ENCODE results near the gene S100A5. TPM values are rescaled to one million over a fixed set of nuclear protein-coding genes. Genes with fewer than 3 reads are reported as not detected.

The S100A5 gene
- total and polyA plus RNA-seq, 9 of the 15 experiments (the other 6 are each of a cell fraction or from before 2014, with no cell fraction given): 0.56 to 1.4 (median 0.64) TPM; not detected in 5

DNA sequence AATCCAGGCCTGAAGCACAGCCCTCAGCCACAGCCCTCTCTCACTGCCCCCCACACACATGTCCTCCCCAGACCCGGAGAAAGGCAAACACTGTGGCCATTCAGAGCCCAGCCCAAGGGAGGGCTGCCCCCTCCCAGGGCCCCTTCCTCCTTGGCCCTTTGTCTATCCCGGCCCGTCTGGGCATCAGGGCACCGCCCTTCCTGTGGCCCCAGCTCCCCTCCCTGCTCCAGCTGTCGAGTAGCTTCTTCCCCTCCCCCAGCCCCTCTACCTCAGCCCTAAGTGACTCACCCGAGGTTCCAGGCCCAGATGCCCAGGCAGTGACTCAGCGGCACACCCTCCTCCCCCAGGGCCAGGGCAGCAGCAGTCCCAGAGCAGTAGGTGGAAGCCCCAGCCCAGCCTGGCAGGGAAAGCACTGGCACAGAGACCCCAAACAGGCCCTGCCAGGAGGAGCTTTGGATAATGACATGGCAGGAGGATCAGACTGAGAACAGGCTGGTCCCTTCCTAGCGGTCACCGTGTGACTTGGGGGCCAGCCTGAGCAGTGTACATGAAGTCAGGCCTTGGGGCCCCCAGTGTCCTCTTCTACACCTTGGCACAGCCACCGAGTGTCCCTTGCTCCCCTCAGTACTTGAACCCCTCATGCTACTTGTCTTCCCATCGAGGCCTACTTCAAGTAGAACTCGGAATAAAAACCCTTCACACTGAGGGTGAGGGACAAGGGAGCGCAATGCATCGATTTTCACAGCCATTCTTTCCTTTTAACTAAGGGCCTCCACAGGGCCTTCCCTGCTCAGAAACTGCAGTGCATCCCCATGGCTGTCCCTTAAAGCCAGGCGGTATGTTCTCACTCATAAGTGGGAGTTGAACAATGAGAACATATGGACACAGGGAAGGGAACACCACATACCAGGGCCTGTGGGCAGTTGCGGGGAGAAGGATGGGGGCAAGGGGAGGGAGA lies 26.0 kb upstream of the S100A5 start (continued):
- TF ChIP-seq TOE1 (IDR thresholded peaks at IDR 0.05; ENCODE audit: borderline replicate concordance) (peak; percentile 48; the same call in 1 of the 2 replicates), TOE1 (CRISPR knock-in tag; IDR thresholded peaks at IDR 0.05; ENCODE audit: borderline replicate concordance, low read depth) (no peak), FOXJ3 (CRISPR knock-in tag; IDR thresholded peaks at IDR 0.05) (no peak), SMAD4 (CRISPR knock-in tag; conservative IDR thresholded peaks at IDR 0.05) (peak; percentile 90), CBX3 (IDR thresholded peaks at IDR 0.05; ENCODE audit: borderline replicate concordance in 1 of 2, low read length in 2 of 2) (peak in 1 of 2 experiments; percentile 31; a peak in 1 of 3 replicates), SRSF3 (IDR thresholded peaks at IDR 0.05; ENCODE audit: insufficient read depth, low read length) (no peak), PYGO2 (tag; IDR thresholded peaks at IDR 0.05) (no peak; the same call in 1 of the 2 replicates), ZFP36 (IDR thresholded peaks at IDR 0.05; ENCODE audit: low read depth, low read length, partially characterized antibody) (peak; percentile 2), GTF2A2 (tag; IDR thresholded peaks at IDR 0.05) (no peak), ZC3H4 (CRISPR knock-in tag; IDR thresholded peaks at IDR 0.05; ENCODE audit: borderline replicate concordance) (no peak), MTA3 (IDR thresholded peaks at IDR 0.05; ENCODE audit: borderline replicate concordance) (peak; percentile 94), KDM2B (CRISPR knock-in tag; IDR thresholded peaks at IDR 0.05) (no peak), NCOR1 (IDR thresholded peaks at IDR 0.05) (peak; percentile 83), ZNF57 (CRISPR knock-in tag; IDR thresholded peaks at IDR 0.05) (no peak), GATAD2B (IDR thresholded peaks at IDR 0.05; ENCODE audit: borderline replicate concordance) (peak; percentile 65; the same call in 1 of the 2 replicates), IRF2 (CRISPR knock-in tag; IDR thresholded peaks at IDR 0.05) (no peak), ZNF316 (IDR thresholded peaks at IDR 0.05) (peak; percentile 77), NELFE (IDR thresholded peaks at IDR 0.05; ENCODE audit: insufficient read depth, insufficient read length) (no peak), SMARCA4 (IDR thresholded peaks at IDR 0.05) (peak; percentile 96), MLX (CRISPR knock-in tag; conservative IDR thresholded peaks at IDR 0.05) (no peak), GABPB2 (CRISPR knock-in tag; conservative IDR thresholded peaks at IDR 0.05) (no peak), NONO (IDR thresholded peaks at IDR 0.05; ENCODE audit: low read depth in 2 of 2, low read length in 1 of 2) (0 out of 4 replicates have a peak, but pooled peaks of 1 of the 2 experiments have one; percentile 46)
- TF ChIP-seq, protein P1, sequence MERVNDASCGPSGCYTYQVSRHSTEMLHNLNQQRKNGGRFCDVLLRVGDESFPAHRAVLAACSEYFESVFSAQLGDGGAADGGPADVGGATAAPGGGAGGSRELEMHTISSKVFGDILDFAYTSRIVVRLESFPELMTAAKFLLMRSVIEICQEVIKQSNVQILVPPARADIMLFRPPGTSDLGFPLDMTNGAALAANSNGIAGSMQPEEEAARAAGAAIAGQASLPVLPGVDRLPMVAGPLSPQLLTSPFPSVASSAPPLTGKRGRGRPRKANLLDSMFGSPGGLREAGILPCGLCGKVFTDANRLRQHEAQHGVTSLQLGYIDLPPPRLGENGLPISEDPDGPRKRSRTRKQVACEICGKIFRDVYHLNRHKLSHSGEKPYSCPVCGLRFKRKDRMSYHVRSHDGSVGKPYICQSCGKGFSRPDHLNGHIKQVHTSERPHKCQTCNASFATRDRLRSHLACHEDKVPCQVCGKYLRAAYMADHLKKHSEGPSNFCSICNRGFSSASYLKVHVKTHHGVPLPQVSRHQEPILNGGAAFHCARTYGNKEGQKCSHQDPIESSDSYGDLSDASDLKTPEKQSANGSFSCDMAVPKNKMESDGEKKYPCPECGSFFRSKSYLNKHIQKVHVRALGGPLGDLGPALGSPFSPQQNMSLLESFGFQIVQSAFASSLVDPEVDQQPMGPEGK (CRISPR knock-in tag; IDR thresholded peaks at IDR 0.05; ENCODE audit: borderline replicate concordance): no peak
- TF ChIP-seq, protein P2, sequence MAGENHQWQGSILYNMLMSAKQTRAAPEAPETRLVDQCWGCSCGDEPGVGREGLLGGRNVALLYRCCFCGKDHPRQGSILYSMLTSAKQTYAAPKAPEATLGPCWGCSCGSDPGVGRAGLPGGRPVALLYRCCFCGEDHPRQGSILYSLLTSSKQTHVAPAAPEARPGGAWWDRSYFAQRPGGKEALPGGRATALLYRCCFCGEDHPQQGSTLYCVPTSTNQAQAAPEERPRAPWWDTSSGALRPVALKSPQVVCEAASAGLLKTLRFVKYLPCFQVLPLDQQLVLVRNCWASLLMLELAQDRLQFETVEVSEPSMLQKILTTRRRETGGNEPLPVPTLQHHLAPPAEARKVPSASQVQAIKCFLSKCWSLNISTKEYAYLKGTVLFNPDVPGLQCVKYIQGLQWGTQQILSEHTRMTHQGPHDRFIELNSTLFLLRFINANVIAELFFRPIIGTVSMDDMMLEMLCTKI (IDR thresholded peaks at IDR 0.05; ENCODE audit: partially characterized antibody): no peak

All from K562 (cell line).